K562 (cell line): ENCODE results near the gene RHBDL3.
"Not testable (repeated sequence)": the region's sequence is repeated elsewhere in the genome, so short reads cannot be mapped to it uniquely, and the experiment has no call there.

Experiments used
- CBX2 ChIP-seq: fragments of 200-600 bp; sonication (generic); IDR thresholded peaks from one replicate; pipeline ENCODE4 v1.6.1; 2012; ENCODE audit warnings: mild to moderate bottlenecking, low read length, inconsistent platforms; ENCODE audit not compliant: insufficient read depth, poor library complexity, severe bottlenecking
- CTCF ChIP-seq, 3 experiments: IDR thresholded peaks in 2 of 3; conservative IDR thresholded peaks in 1 of 3; 2 replicates each; pipeline ENCODE4 v1.5.1; 2011 to 2012; ENCODE audit warnings: low read length in 3 of 3, mild to moderate bottlenecking in 3 of 3, control low read depth in 2 of 3, improper control_type of control experiment in 1 of 3, inconsistent platforms in 1 of 3, low read depth in 1 of 3, mixed read lengths in 1 of 3, moderate library complexity in 1 of 3; ENCODE audit not compliant: insufficient read depth in 2 of 3
- EP300 ChIP-seq: IDR thresholded peaks from 2 replicates; pipeline ENCODE4 v1.6.1; 2012; ENCODE audit warnings: low read length, improper control_type of control experiment
- FOXP1 ChIP-seq: sonication (generic); formaldehyde crosslinking; IDR thresholded peaks from 2 replicates; pipeline ENCODE4 v1.8.0; 2022; ENCODE audit warnings: mild to moderate bottlenecking, missing genetic modification reagents
- ILF3 ChIP-seq: fragments of 450-650 bp; IDR thresholded peaks from 2 replicates; pipeline ENCODE4 v1.6.1; 2018; ENCODE audit warnings: antibody characterized with exemption, mild to moderate bottlenecking, moderate library complexity, borderline replicate concordance
- MXI1 ChIP-seq: IDR thresholded peaks from 2 replicates; pipeline ENCODE4 v1.6.1; 2011; ENCODE audit warnings: low read depth, mild to moderate bottlenecking, improper control_type of control experiment, low read length
- MYC ChIP-seq, 2 experiments: fragments of 250-450 bp in 1 of 2; sonication (Bioruptor Pico) in 1 of 2; IDR thresholded peaks; 2 replicates each; pipeline versions ENCODE4 v1.5.1 to v1.6.1; 2012 to 2021; ENCODE audit warnings: low read depth in 2 of 2, borderline replicate concordance in 1 of 2, improper control_type of control experiment in 1 of 2, low read length in 1 of 2, mild to moderate bottlenecking in 1 of 2, moderate library complexity in 1 of 2
- NR1H2 ChIP-seq: sonication (generic); formaldehyde crosslinking; IDR thresholded peaks from 2 replicates; pipeline ENCODE4 v1.4.0; 2020; ENCODE audit warnings: mild to moderate bottlenecking, missing genetic modification reagents
- POLR2AphosphoS5 ChIP-seq: IDR thresholded peaks from 2 replicates; pipeline ENCODE4 v1.6.1; 2011; ENCODE audit warnings: mild to moderate bottlenecking, low read depth, low read length, moderate library complexity; ENCODE audit not compliant: control insufficient read depth, insufficient read depth
- RBBP5 ChIP-seq: fragments of 200-600 bp; sonication (generic); IDR thresholded peaks from 2 replicates; pipeline ENCODE4 v1.6.1; 2012; ENCODE audit warnings: borderline replicate concordance, mild to moderate bottlenecking, low read length, control low read depth, inconsistent platforms; ENCODE audit not compliant: insufficient read depth, poor library complexity, severe bottlenecking
- ZFP1 ChIP-seq: fragments of 450-650 bp; formaldehyde crosslinking; IDR thresholded peaks from 2 replicates; pipeline ENCODE4 v1.4.0; 2020; ENCODE audit warnings: mild to moderate bottlenecking, mixed read lengths
- ZNF121 ChIP-seq: sonication (generic); formaldehyde crosslinking; conservative IDR thresholded peaks from 2 replicates; pipeline ENCODE4 v1.8.0; 2022; ENCODE audit warnings: missing genetic modification reagents

- TF ChIP-seq MYC (IDR thresholded peaks at IDR 0.05; ENCODE audit: low read depth, low read length); MYC (CRISPR knock-in tag; IDR thresholded peaks at IDR 0.05; ENCODE audit: borderline replicate concordance, low read depth); NR1H2 (CRISPR knock-in tag); ILF3; RBBP5; FOXP1 (CRISPR knock-in tag); CTCF (IDR thresholded peaks at IDR 0.05 in 2 of 3, conservative IDR thresholded peaks at IDR 0.05 in 1 of 3; ENCODE audit: insufficient read depth in 2 of 3, low read depth in 1 of 3, low read length in 3 of 3); POLR2AphosphoS5; ZFP1; ZNF121 (CRISPR knock-in tag); MXI1; EP300; CBX2: not testable (repeated sequence)
Measured at GRCh38 chr17:32320080-32320479, 54.4 kb downstream of the RHBDL3 start.
